Endothelial cell of umbilical vein (primary cell): Measurements from ENCODE around the gene IFI6. TPM values are rescaled to one million over a fixed set of nuclear protein-coding genes. Genes with fewer than 3 reads are reported as not detected.

Experiments
- BruUV-seq: library from RNA; stranded (reverse); fragments of 400-500 nt; replicated peaks from 2 replicates; lab custom pipeline; 2021; lab: Mats Ljungman, UMichigan
- CTCF ChIA-PET: fragments of 300-600, 350-600 bp; sonication (Branson Sonifier 250); formaldehyde crosslinking; loops from one replicate; lab custom pipeline; 2021; ENCODE audit warnings: antibody characterized with exemption, inconsistent platforms; lab: Charles Lee
- POLR2A ChIA-PET: fragments of 300-600, 350-600 bp; sonication (Branson Sonifier 250); formaldehyde crosslinking; loops from one replicate; lab custom pipeline; 2021; ENCODE audit warnings: antibody characterized with exemption, inconsistent platforms; lab: Charles Lee
- DNase-seq: peaks from one replicate; pipeline ENCODE4 v3.0.0-alpha.2; 2011; ENCODE audit warnings: low read depth, low spot score
- FAIRE-seq: peaks from 2 replicates; lab custom pipeline; 2011; peaks lifted over from hg19 to GRCh38; lab: Jason Lieb, UNC
- H2AFZ ChIP-seq: 2 replicates; pipeline ENCODE4 v1.6.0; 2012; ENCODE audit warnings: low read depth, low read length, control low read depth, inconsistent platforms
- H3K27ac ChIP-seq: 2 replicates; pipeline ENCODE4 v1.5.1; 2011; ENCODE audit warnings: low read depth, mild to moderate bottlenecking, control low read depth, low read length, moderate library complexity; ENCODE audit not compliant: insufficient read depth
- H3K27me3 ChIP-seq, 2 experiments: 2 replicates each; pipeline versions ENCODE4 v1.6.0 to v1.6.1; 2011; ENCODE audit warnings: low read length in 2 of 2, mixed read lengths in 1 of 2; ENCODE audit not compliant: control insufficient read depth in 2 of 2, insufficient read depth in 2 of 2
- H3K36me3 ChIP-seq, 2 experiments: 2 replicates in 1 of 2; 3 replicates in 1 of 2; pipeline ENCODE4 v1.5.1; 2011; ENCODE audit warnings: low read length in 2 of 2, mild to moderate bottlenecking in 1 of 2, moderate library complexity in 1 of 2; ENCODE audit not compliant: control insufficient read depth in 2 of 2, insufficient read depth in 2 of 2; ENCODE audit errors: extremely low read depth in 1 of 2
- H3K4me1 ChIP-seq: 3 replicates; pipeline ENCODE4 v1.5.1; 2011; ENCODE audit warnings: mild to moderate bottlenecking, low read length; ENCODE audit not compliant: control insufficient read depth, insufficient read depth; ENCODE audit errors: extremely low read depth
- H3K4me2 ChIP-seq: 2 replicates; pipeline ENCODE4 v1.6.1; 2011; ENCODE audit warnings: low read length, control low read depth, mixed read lengths; ENCODE audit not compliant: insufficient read depth
- H3K4me3 ChIP-seq, 3 experiments: fragments of 200-600 bp in 1 of 3; sonication (generic), shearing (Covaris generic) in 1 of 3; replicated peaks in 1 of 3; 2 replicates each; pipeline ENCODE4 v1.5.1; 2011 to 2016; ENCODE audit warnings: control low read depth in 3 of 3, low read length in 3 of 3, mild to moderate bottlenecking in 2 of 3, inconsistent platforms in 1 of 3, low read depth in 1 of 3, moderate library complexity in 1 of 3; ENCODE audit not compliant: insufficient read depth in 1 of 3
- H3K79me2 ChIP-seq: 2 replicates; pipeline ENCODE4 v1.6.0; 2012; ENCODE audit warnings: low read length, inconsistent platforms; ENCODE audit not compliant: control insufficient read depth, insufficient read depth
- H3K9ac ChIP-seq: replicated peaks from 2 replicates; pipeline ENCODE3; 2011; ENCODE audit warnings: low read length, control low read depth; ENCODE audit not compliant: insufficient read depth; ENCODE audit errors: extremely low read depth
- H3K9me1 ChIP-seq: replicated peaks from 3 replicates; pipeline ENCODE4 v1.6.0; 2011; ENCODE audit warnings: mild to moderate bottlenecking, low read length; ENCODE audit not compliant: control insufficient read depth, insufficient read depth; ENCODE audit errors: extremely low read depth
- H3K9me3 ChIP-seq: replicated peaks from 2 replicates; pipeline ENCODE4 v1.5.1; 2012; ENCODE audit warnings: low read length, inconsistent platforms; ENCODE audit not compliant: control insufficient read depth, insufficient read depth
- H4K20me1 ChIP-seq: replicated peaks from 2 replicates; pipeline ENCODE3; 2011; ENCODE audit warnings: mild to moderate bottlenecking, low read length; ENCODE audit not compliant: control insufficient read depth, insufficient read depth; ENCODE audit errors: extremely low read depth
- CTCF ChIP-seq, 2 donors: IDR thresholded peaks; 1 replicate in 1 of 2; 2 replicates in 1 of 2; pipeline ENCODE4 v1.5.1; 2011; ENCODE audit warnings: low read length in 2 of 2, mild to moderate bottlenecking in 2 of 2, moderate library complexity in 2 of 2, control low read depth in 1 of 2, inconsistent platforms in 1 of 2, low read depth in 1 of 2; ENCODE audit not compliant: insufficient read depth in 1 of 2; ENCODE audit errors: extremely low read depth in 1 of 2
- EZH2 ChIP-seq: IDR thresholded peaks from 2 replicates; pipeline ENCODE4 v1.6.1; 2012; ENCODE audit warnings: borderline replicate concordance, low read depth, mild to moderate bottlenecking, moderate library complexity, low read length, inconsistent platforms; ENCODE audit not compliant: severe bottlenecking
- FOS ChIP-seq: IDR thresholded peaks from 2 replicates; pipeline ENCODE4 v1.6.1; 2011; ENCODE audit warnings: mild to moderate bottlenecking, low read length, moderate library complexity, borderline replicate concordance; ENCODE audit not compliant: insufficient read depth
- GATA2 ChIP-seq: IDR thresholded peaks from 2 replicates; pipeline ENCODE4 v1.7.0; 2011; ENCODE audit warnings: low read depth, mild to moderate bottlenecking, moderate library complexity, mixed read lengths, low read length; ENCODE audit not compliant: insufficient read length, insufficient read depth
- JUN ChIP-seq: IDR thresholded peaks from 2 replicates; pipeline ENCODE4 v1.6.1; 2011; ENCODE audit warnings: borderline replicate concordance, low read depth; ENCODE audit not compliant: insufficient read length, insufficient read depth
- MAX ChIP-seq: IDR thresholded peaks from 2 replicates; pipeline ENCODE4 v1.6.1; 2011; ENCODE audit not compliant: insufficient read depth, insufficient read length
- MYC ChIP-seq: IDR thresholded peaks from one replicate; pipeline ENCODE4 v1.6.1; 2011; ENCODE audit warnings: mild to moderate bottlenecking, low read depth, low read length
- POLR2A ChIP-seq: IDR thresholded peaks from 2 replicates; pipeline ENCODE4 v1.6.1; 2012; ENCODE audit warnings: low read depth, mild to moderate bottlenecking, control low read depth, low read length
- POLR2AphosphoS5 ChIP-seq: IDR thresholded peaks from 2 replicates; pipeline ENCODE4 v1.6.1; 2012; ENCODE audit warnings: low read depth, mild to moderate bottlenecking, control low read depth, low read length, moderate library complexity; ENCODE audit not compliant: insufficient read depth
- dilution Hi-C: fragments of 300-500 bp; cut with MboI; formaldehyde crosslinking; loops from one replicate; pipeline ENCODE4 v1.15.0; 2019; ENCODE audit warnings: low sequenced_read_pairs; ENCODE audit not compliant: extremely low pct_ligation_motif_present
- intact Hi-C: fragments of 100-400 bp; cut with micrococcal nuclease; formaldehyde crosslinking; loops from one replicate; pipeline ENCODE4 v1.10.0; 2022
- polyA plus RNA-seq, 4 experiments: library from polyadenylated mRNA; depleted of rRNA in 3 of 4; stranded (reverse) in 3 of 4; unstranded in 1 of 4; fragments of >200 nt; gene quantifications; 2 replicates each; pipeline versions ENCODE4 v1.2.1 to v1.2.3, GENCODE V29; 2011 to 2012; ENCODE audit warnings: missing spikeins in 1 of 4
- total RNA-seq: library from RNA; stranded (reverse); gene quantifications from 2 replicates; pipeline ENCODE4 v1.2.3, GENCODE V29; 2021

Gene IFI6
- total and polyA plus RNA-seq, 2 donors (not counting 3 experiments of a cell fraction or from before 2014, with no cell fraction given) = 28.4 to 47.9 TPM

GRCh38 chr1:27644369-27645070 lies 27.5 kb downstream of the IFI6 start:
- FAIRE-seq (no peak), DNase-seq (no peak)
- intact Hi-C loops (loop anchor here (1.0 kb wide), 1 partner anchor 19 kb away; no protein-coding TSS in a partner anchor), dilution Hi-C loops (no loop called here)
- H4K20me1 ChIP-seq = no peaks in the 10 kb centered on the region
- no peaks in the 10 kb centered on the region for H3K79me2 ChIP-seq
- no peaks in the 10 kb centered on the region for H3K4me1 ChIP-seq
- no peaks in the 10 kb centered on the region for H3K9me1 ChIP-seq
- no peak overlapping the region for H3K4me2 ChIP-seq
- no peak overlapping the region for H3K27ac ChIP-seq
- no TSS peak for BruUV-seq
- no peaks in the 10 kb centered on the region for H3K9me3 ChIP-seq
- ChIA-PET POLR2A (no interaction called here), CTCF (interaction anchor here (0.9 to 2.8 kb wide), 3 partner anchors 8 to 27 kb away, joined by 3 to 7 read pairs (median 5); partner anchors contain the start of gene IFI6)
- H3K36me3 ChIP-seq = no peaks in the 10 kb centered on the region
- H2AFZ ChIP-seq = no peak overlapping the region
- H3K9ac ChIP-seq = no peak overlapping the region
- H3K4me3 ChIP-seq = no peak overlapping the region
- no peaks in the 10 kb centered on the region for H3K27me3 ChIP-seq
- TF ChIP-seq CTCF (IDR thresholded peaks at IDR 0.05; ENCODE audit: extremely low read depth in 1 of 2, insufficient read depth in 1 of 2, low read depth in 1 of 2, low read length in 2 of 2) (no peak), FOS (no peak), POLR2A (no peak), MYC (no peak), POLR2AphosphoS5 (no peak), MAX (no peak), GATA2 (no peak), EZH2 (no peak), JUN (no peak)
